ENCODE data around the gene FAM171A1. TPM values are rescaled to one million over a fixed set of nuclear protein-coding genes. Genes with fewer than 3 reads are reported as not detected.

The FAM171A1 gene
- total and polyA plus RNA-seq, 2 of the 13 experiments (the other 11 are each of a cell fraction or from before 2014, with no cell fraction given) = 21.5 to 34.7 TPM

DNA sequence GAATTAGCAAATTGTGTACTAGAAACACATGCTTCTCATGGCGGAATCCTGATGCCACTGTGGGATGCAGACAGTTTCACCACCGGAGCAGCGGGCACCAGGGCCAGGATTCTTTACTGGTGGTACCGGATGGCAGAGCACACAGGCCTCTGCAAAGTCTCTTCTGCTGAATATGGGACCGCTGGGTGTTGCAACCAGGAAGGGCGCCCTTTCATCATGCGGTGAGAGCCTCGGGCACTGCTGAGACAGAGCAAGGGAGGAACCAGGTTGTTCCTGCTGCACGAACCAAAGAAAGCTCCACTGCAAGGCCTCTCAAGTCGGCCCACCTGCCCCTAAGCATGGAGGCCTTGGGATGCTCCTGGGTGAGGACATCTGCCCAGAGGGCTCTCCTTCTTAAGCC is 145.6 kb downstream of the FAM171A1 start:
- Histone ChIP-seq H3K4me3 (replicated peaks in 1 of 3; ENCODE audit: insufficient read depth in 1 of 3, low read depth in 2 of 3, low read length in 3 of 3) (no peak overlapping the region), H4K20me1 (ENCODE audit: insufficient read depth, low read length) (0 out of 2 replicates have a peak, but pooled peaks cover 3% of the 10 kb centered on the region), H2AFZ (ENCODE audit: low read length) (no peak overlapping the region), H3K9ac (ENCODE audit: insufficient read depth, low read depth, low read length) (no peak overlapping the region), H3K27me3 (ENCODE audit: control insufficient read depth in 1 of 2, insufficient read depth in 2 of 2, low read length in 2 of 2) (no peaks in the 10 kb centered on the region), H3K9me3 (ENCODE audit: low read length) (no peaks in the 10 kb centered on the region), H3K79me2 (ENCODE audit: insufficient read depth, low read length) (no peaks in the 10 kb centered on the region), H3K27ac (ENCODE audit: extremely low read length, insufficient read depth, low read length) (no peak overlapping the region), H3K36me3 (replicated peaks in 1 of 2; ENCODE audit: control insufficient read depth in 1 of 2, insufficient read depth in 2 of 2, low read length in 2 of 2) (peaks cover 9 to 14% of the 10 kb centered on the region in 2 experiments; a peak in 4 of 5 replicates), H3K4me2 (ENCODE audit: low read depth, low read length) (no peak overlapping the region), H3K4me1 (ENCODE audit: insufficient read depth, low read length) (no peaks in the 10 kb centered on the region)
- no TSS peak for BruUV-seq (replicated peaks)
- intact Hi-C loops (cut with micrococcal nuclease; ENCODE audit: unreplicated experiment) (no loop called here), in situ Hi-C loops (cut with HindIII; ENCODE audit: extremely low pct_ligation_motif_present, low pct_unique_long_range_greater_than_20kb) (no loop called here)
- ChIA-PET POLR2A (no interaction called here), CTCF (ENCODE audit: low intra/inter-chr PET ratio, low total read pairs) (no interaction called here)
- TF ChIP-seq RAD51 (IDR thresholded peaks at IDR 0.05; ENCODE audit: borderline replicate concordance) = no peak
- TF ChIP-seq ASH2L (IDR thresholded peaks at IDR 0.05; ENCODE audit: insufficient read length, low read depth, low read length) = no peak
- no peak for TF ChIP-seq SCMH1 (CRISPR knock-in tag; IDR thresholded peaks at IDR 0.05; ENCODE audit: borderline replicate concordance)
- no peak for TF ChIP-seq AGO1 (IDR thresholded peaks at IDR 0.05; ENCODE audit: low read depth, low read length, poor library complexity, severe bottlenecking)
- no peak for TF ChIP-seq ZBTB38 (CRISPR knock-in tag; IDR thresholded peaks at IDR 0.05)
- TF ChIP-seq, protein P1, sequence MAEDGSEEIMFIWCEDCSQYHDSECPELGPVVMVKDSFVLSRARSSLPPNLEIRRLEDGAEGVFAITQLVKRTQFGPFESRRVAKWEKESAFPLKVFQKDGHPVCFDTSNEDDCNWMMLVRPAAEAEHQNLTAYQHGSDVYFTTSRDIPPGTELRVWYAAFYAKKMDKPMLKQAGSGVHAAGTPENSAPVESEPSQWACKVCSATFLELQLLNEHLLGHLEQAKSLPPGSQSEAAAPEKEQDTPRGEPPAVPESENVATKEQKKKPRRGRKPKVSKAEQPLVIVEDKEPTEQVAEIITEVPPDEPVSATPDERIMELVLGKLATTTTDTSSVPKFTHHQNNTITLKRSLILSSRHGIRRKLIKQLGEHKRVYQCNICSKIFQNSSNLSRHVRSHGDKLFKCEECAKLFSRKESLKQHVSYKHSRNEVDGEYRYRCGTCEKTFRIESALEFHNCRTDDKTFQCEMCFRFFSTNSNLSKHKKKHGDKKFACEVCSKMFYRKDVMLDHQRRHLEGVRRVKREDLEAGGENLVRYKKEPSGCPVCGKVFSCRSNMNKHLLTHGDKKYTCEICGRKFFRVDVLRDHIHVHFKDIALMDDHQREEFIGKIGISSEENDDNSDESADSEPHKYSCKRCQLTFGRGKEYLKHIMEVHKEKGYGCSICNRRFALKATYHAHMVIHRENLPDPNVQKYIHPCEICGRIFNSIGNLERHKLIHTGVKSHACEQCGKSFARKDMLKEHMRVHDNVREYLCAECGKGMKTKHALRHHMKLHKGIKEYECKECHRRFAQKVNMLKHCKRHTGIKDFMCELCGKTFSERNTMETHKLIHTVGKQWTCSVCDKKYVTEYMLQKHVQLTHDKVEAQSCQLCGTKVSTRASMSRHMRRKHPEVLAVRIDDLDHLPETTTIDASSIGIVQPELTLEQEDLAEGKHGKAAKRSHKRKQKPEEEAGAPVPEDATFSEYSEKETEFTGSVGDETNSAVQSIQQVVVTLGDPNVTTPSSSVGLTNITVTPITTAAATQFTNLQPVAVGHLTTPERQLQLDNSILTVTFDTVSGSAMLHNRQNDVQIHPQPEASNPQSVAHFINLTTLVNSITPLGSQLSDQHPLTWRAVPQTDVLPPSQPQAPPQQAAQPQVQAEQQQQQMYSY (CRISPR knock-in tag; IDR thresholded peaks at IDR 0.05) = no peak
- TF ChIP-seq CC2D1A (CRISPR knock-in tag; IDR thresholded peaks at IDR 0.05) = no peak
- no peak for TF ChIP-seq ZNF12 (CRISPR knock-in tag; IDR thresholded peaks at IDR 0.05)
- TF ChIP-seq, protein P2, sequence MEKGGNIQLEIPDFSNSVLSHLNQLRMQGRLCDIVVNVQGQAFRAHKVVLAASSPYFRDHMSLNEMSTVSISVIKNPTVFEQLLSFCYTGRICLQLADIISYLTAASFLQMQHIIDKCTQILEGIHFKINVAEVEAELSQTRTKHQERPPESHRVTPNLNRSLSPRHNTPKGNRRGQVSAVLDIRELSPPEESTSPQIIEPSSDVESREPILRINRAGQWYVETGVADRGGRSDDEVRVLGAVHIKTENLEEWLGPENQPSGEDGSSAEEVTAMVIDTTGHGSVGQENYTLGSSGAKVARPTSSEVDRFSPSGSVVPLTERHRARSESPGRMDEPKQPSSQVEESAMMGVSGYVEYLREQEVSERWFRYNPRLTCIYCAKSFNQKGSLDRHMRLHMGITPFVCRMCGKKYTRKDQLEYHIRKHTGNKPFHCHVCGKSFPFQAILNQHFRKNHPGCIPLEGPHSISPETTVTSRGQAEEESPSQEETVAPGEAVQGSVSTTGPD (CRISPR knock-in tag; IDR thresholded peaks at IDR 0.05) = no peak
- no peak for TF ChIP-seq ZNF468 (CRISPR knock-in tag; IDR thresholded peaks at IDR 0.05)
- TF ChIP-seq ZFP90 (CRISPR knock-in tag; IDR thresholded peaks at IDR 0.05; ENCODE audit: borderline replicate concordance) = no peak
- no peak for TF ChIP-seq RFXANK (CRISPR knock-in tag; IDR thresholded peaks at IDR 0.05)
- no peak for TF ChIP-seq NR3C1 (CRISPR knock-in tag; IDR thresholded peaks at IDR 0.05)
- FAIRE-seq (no peak), DNase-seq (ENCODE audit: low spot score) (no peak), ATAC-seq (no peak)
- 97% methylated on average over 5 of the region's 10 CpGs for WGBS (ENCODE audit: low lambda C conversion rate)
